ENCODE data around the gene IRF9. TPM values are rescaled to one million over a fixed set of nuclear protein-coding genes. Genes with fewer than 3 reads are reported as not detected.

The IRF9 gene
- total RNA-seq = 68.6 and 80.1 TPM in 2 replicates

GRCh38 chr14:24160850-24161804 is at the start of gene IRF9:
Gene IRF9, plus strand, starts transcription at chr14:24161265. Its CDS starts 880 bp downstream, at chr14:24162145.

GRCh38 chr14:24114532-24115421 is 46.3 kb upstream of the IRF9 start, which contains the start of the genes DCAF11 and NRL:
Gene DCAF11, plus strand, starts transcription at chr14:24114777. Its CDS starts 818 bp downstream, at chr14:24115595.
Gene NRL, minus strand, starts transcription at chr14:24114949. Its CDS starts 32,101 bp downstream, at chr14:24082848.

GRCh38 chr14:24130380-24130716 is 30.7 kb upstream of the IRF9 start, which contains the start of gene FITM1:
Gene FITM1, plus strand, starts transcription at chr14:24130659. Its CDS starts 905 bp downstream, at chr14:24131564.

GRCh38 chr14:24135834-24136683 is 25.0 kb upstream of the IRF9 start, which contains the start of gene PSME1:
Gene PSME1, plus strand, starts transcription at chr14:24136194. Its CDS starts 69 bp downstream, at chr14:24136263.

GRCh38 chr14:24141097-24141880 is 19.8 kb upstream of the IRF9 start, which contains the start of gene EMC9:
Gene EMC9, minus strand, starts transcription at chr14:24141591. Its CDS starts 287 bp downstream, at chr14:24141304.

GRCh38 chr14:24146453-24146977 is 14.6 kb upstream of the IRF9 start, which contains the start of gene PSME2:
Gene PSME2, minus strand, starts transcription at chr14:24146610. Its CDS starts 29 bp downstream, at chr14:24146581.

GRCh38 chr14:24146978-24147760 is 13.9 kb upstream of the IRF9 start, which contains the start of gene RNF31:
Gene RNF31, plus strand, starts transcription at chr14:24147498. Its CDS starts 201 bp downstream, at chr14:24147699.

GRCh38 chr14:24171422-24172260 is 10.6 kb downstream of the IRF9 start, which contains the start of gene REC8:
Gene REC8, plus strand, starts transcription at chr14:24172080. Its CDS starts 473 bp downstream, at chr14:24172553.

GRCh38 chr14:24188251-24189058 is 27.4 kb downstream of the IRF9 start, which contains the start of gene IPO4:
Gene IPO4, minus strand, starts transcription at chr14:24188816. Its CDS starts 29 bp downstream, at chr14:24188787.

GRCh38 chr14:24195186-24196070 is 34.4 kb downstream of the IRF9 start, which contains the start of gene TM9SF1:
Gene TM9SF1, minus strand, starts transcription at chr14:24195441. Its CDS starts 422 bp downstream, at chr14:24195019.

GRCh38 chr14:24212924-24213865 is 52.1 kb downstream of the IRF9 start, which contains the start of gene CHMP4A:
Gene CHMP4A, minus strand, starts transcription at chr14:24213488. Its CDS starts 49 bp downstream, at chr14:24213439.

GRCh38 chr14:24215495-24216344 is 54.7 kb downstream of the IRF9 start, which contains the start of gene MDP1:
Gene MDP1, minus strand, starts transcription at chr14:24216066. Its CDS starts 111 bp downstream, at chr14:24215955.

Data from uterine smooth muscle cell (primary cell).